Measurements from ENCODE around the gene SHISA6.

Gene SHISA6

GRCh38 chr17:11554042-11554441, 313.0 kb downstream of the SHISA6 start:
- DNase-seq (ENCODE audit: low spot score) = no peak
- no peak for TF ChIP-seq CTCF (IDR thresholded peaks at IDR 0.05; ENCODE audit: extremely low read depth, missing control alignments)

GRCh38 chr17:11554542-11554941, 313.5 kb downstream of the SHISA6 start:
- no peak for TF ChIP-seq CTCF (IDR thresholded peaks at IDR 0.05; ENCODE audit: extremely low read depth, missing control alignments)
- no peak for DNase-seq (ENCODE audit: low spot score)

GRCh38 chr17:11555530-11555929, 314.5 kb downstream of the SHISA6 start:
- TF ChIP-seq CTCF (IDR thresholded peaks at IDR 0.05; ENCODE audit: extremely low read depth, missing control alignments) = no peak
- no peak for DNase-seq (ENCODE audit: low spot score)

- no peak for TF ChIP-seq CTCF (IDR thresholded peaks at IDR 0.05; ENCODE audit: extremely low read depth, missing control alignments)
- no peak for DNase-seq (ENCODE audit: low spot score)
Measured at GRCh38 chr17:11557727-11558452, 316.9 kb downstream of the SHISA6 start.

GRCh38 chr17:11558681-11559234, 317.7 kb downstream of the SHISA6 start:
- no peak for DNase-seq (ENCODE audit: low spot score)
- no peak for TF ChIP-seq CTCF (IDR thresholded peaks at IDR 0.05; ENCODE audit: extremely low read depth, missing control alignments)

- no peak for DNase-seq (ENCODE audit: low spot score)
- TF ChIP-seq CTCF (IDR thresholded peaks at IDR 0.05; ENCODE audit: extremely low read depth, missing control alignments) = no peak
Measured at GRCh38 chr17:11559601-11560000, 318.6 kb downstream of the SHISA6 start.

- TF ChIP-seq CTCF (IDR thresholded peaks at IDR 0.05; ENCODE audit: extremely low read depth, missing control alignments) = no peak
Measured at GRCh38 chr17:11561281-11561680, 320.3 kb downstream of the SHISA6 start.

More at GRCh38 chr17:11561281-11561680, 320.3 kb downstream of the SHISA6 start:
- DNase-seq (ENCODE audit: low spot score) = no peak

Measured in GM20000 (cell line).